CD14-positive monocyte (primary cell): ENCODE data around the gene ADORA3. TPM values are rescaled to one million over a fixed set of nuclear protein-coding genes. Genes with fewer than 3 reads are reported as not detected.

Experiments used
- DNase-seq, 3 donors: peaks; one replicate each; pipeline ENCODE4 v3.0.0-alpha.2; 2011 to 2022
- H2AFZ ChIP-seq: 2 replicates; pipeline ENCODE4 v1.6.0; 2012; ENCODE audit warnings: mild to moderate bottlenecking, low read depth, low read length, inconsistent platforms; ENCODE audit not compliant: insufficient read depth, poor library complexity, severe bottlenecking
- H3K27ac ChIP-seq, 2 donors: 1 replicate in 1 of 2; 2 replicates in 1 of 2; pipeline ENCODE4 v1.5.1; 2012 to 2013; ENCODE audit warnings: low read length in 2 of 2, control low read depth in 1 of 2, inconsistent platforms in 1 of 2, low read depth in 1 of 2, mild to moderate bottlenecking in 1 of 2
- H3K27me3 ChIP-seq, 2 donors: one replicate each; pipeline versions ENCODE4 v1.6.0 to v1.6.1; 2011 to 2013; ENCODE audit warnings: low read length in 2 of 2; ENCODE audit not compliant: control insufficient read depth in 2 of 2, insufficient read depth in 2 of 2
- H3K36me3 ChIP-seq, 2 donors: replicated peaks in 1 of 2; 1 replicate in 1 of 2; 2 replicates in 1 of 2; pipeline versions ENCODE4 v1.5.1 to v1.6.1; 2012 to 2013; ENCODE audit warnings: low read length in 2 of 2, control low read depth in 1 of 2, inconsistent platforms in 1 of 2, mild to moderate bottlenecking in 1 of 2; ENCODE audit not compliant: insufficient read depth in 2 of 2, control insufficient read depth in 1 of 2
- H3K4me1 ChIP-seq, 2 donors: 1 replicate in 1 of 2; 2 replicates in 1 of 2; pipeline versions ENCODE4 v1.5.1 to v1.6.1; 2012 to 2013; ENCODE audit warnings: low read length in 2 of 2, control low read depth in 1 of 2, inconsistent platforms in 1 of 2, mild to moderate bottlenecking in 1 of 2, moderate library complexity in 1 of 2; ENCODE audit not compliant: insufficient read depth in 2 of 2, control insufficient read depth in 1 of 2
- H3K4me2 ChIP-seq: replicated peaks from 2 replicates; pipeline ENCODE3; 2012; ENCODE audit warnings: low read length, moderate library complexity, mild to moderate bottlenecking; ENCODE audit not compliant: poor library complexity, severe bottlenecking; ENCODE audit errors: extremely low read depth
- H3K4me3 ChIP-seq, 3 experiments: fragments of 200-600 bp in 1 of 3; sonication (generic) in 1 of 3; replicated peaks in 1 of 3; 1 replicate in 2 of 3; 2 replicates in 1 of 3; pipeline ENCODE4 v1.5.1; 2011 to 2013; ENCODE audit warnings: low read length in 3 of 3, mild to moderate bottlenecking in 3 of 3, control low read depth in 2 of 3, low read depth in 2 of 3, inconsistent platforms in 1 of 3, moderate library complexity in 1 of 3
- H3K79me2 ChIP-seq: 2 replicates; pipeline ENCODE4 v1.6.0; 2012; ENCODE audit warnings: mild to moderate bottlenecking, control low read depth, inconsistent platforms, low read length, moderate library complexity; ENCODE audit not compliant: insufficient read depth
- H3K9ac ChIP-seq: 2 replicates; pipeline ENCODE4 v1.6.0; 2017; ENCODE audit warnings: low read length, mild to moderate bottlenecking; ENCODE audit not compliant: insufficient read depth, poor library complexity, severe bottlenecking
- H3K9me3 ChIP-seq, 2 donors: replicated peaks in 1 of 2; 1 replicate in 1 of 2; 2 replicates in 1 of 2; pipeline versions ENCODE4 v1.5.1 to v1.6.1; 2012 to 2013; ENCODE audit warnings: low read length in 2 of 2, control low read depth in 1 of 2; ENCODE audit not compliant: control insufficient read depth in 1 of 2, insufficient read depth in 1 of 2
- H4K20me1 ChIP-seq: 2 replicates; pipeline ENCODE4 v1.6.0; 2012; ENCODE audit warnings: mild to moderate bottlenecking, low read length, control low read depth, moderate library complexity; ENCODE audit not compliant: insufficient read depth
- H3K27ac Mint-ChIP-seq, 7 donors: one replicate each; pipeline ENCODE4 v1.8.0; 2020; ENCODE audit warnings: mild to moderate bottlenecking in 7 of 7, mixed read lengths in 7 of 7, moderate library complexity in 6 of 7, inconsistent platforms in 2 of 7
- H3K27me3 Mint-ChIP-seq, 3 donors: one replicate each; pipeline ENCODE4 v1.8.0; 2021 to 2022; ENCODE audit warnings: low read depth in 3 of 3, mild to moderate bottlenecking in 3 of 3, mixed read lengths in 3 of 3, moderate library complexity in 3 of 3, inconsistent platforms in 1 of 3
- H3K36me3 Mint-ChIP-seq, 2 donors: one replicate each; pipeline ENCODE4 v1.8.0; 2020; ENCODE audit warnings: mixed read lengths in 2 of 2, inconsistent platforms in 1 of 2, mild to moderate bottlenecking in 1 of 2
- H3K4me1 Mint-ChIP-seq: one replicate; pipeline ENCODE4 v1.8.0; 2020; ENCODE audit warnings: mild to moderate bottlenecking, mixed read lengths
- H3K4me3 Mint-ChIP-seq, 2 donors: one replicate each; pipeline ENCODE4 v1.8.0; 2020; ENCODE audit warnings: mild to moderate bottlenecking in 2 of 2, mixed read lengths in 2 of 2, moderate library complexity in 1 of 2
- H3K9me3 Mint-ChIP-seq, 7 donors: one replicate each; pipeline ENCODE4 v1.8.0; 2020 to 2022; ENCODE audit warnings: mixed read lengths in 7 of 7, mild to moderate bottlenecking in 6 of 7, moderate library complexity in 6 of 7, inconsistent platforms in 2 of 7
- CTCF ChIP-seq: fragments of 200-600 bp; IDR thresholded peaks from one replicate; pipeline ENCODE4 v1.8.0; 2022; ENCODE audit warnings: antibody characterized with exemption, mild to moderate bottlenecking
- WGBS: methylation state at CpG from one replicate; pipeline ENCODE4 v1.1.5; 2013; ENCODE audit warnings: missing lambda C conversion rate; ENCODE audit not compliant: insufficient coverage; 5-methylcytosine and 5-hydroxymethylcytosine counted together
- intact Hi-C, 2 donors: fragments of 100-400 bp; cut with micrococcal nuclease; formaldehyde crosslinking; loops; one replicate each; pipeline versions ENCODE4 v1.15.0 to v1.15.1; 2023
- polyA plus RNA-seq, 3 donors: library from polyadenylated mRNA; depleted of rRNA in 1 of 3; unstranded in 2 of 3; stranded (reverse) in 1 of 3; fragments of 300-500 nt in 2 of 3; fragments of >200 nt in 1 of 3; fragmentation: Illumina TruSeq in 2 of 3; gene quantifications; 1 replicate in 2 of 3; 2 replicates in 1 of 3; pipeline ENCODE4 v1.2.3, GENCODE V29; 2012 to 2021

The ADORA3 gene
- polyA plus RNA-seq, 3 donors: 1.1 to 2.7 (median 1.2) TPM

DNA sequence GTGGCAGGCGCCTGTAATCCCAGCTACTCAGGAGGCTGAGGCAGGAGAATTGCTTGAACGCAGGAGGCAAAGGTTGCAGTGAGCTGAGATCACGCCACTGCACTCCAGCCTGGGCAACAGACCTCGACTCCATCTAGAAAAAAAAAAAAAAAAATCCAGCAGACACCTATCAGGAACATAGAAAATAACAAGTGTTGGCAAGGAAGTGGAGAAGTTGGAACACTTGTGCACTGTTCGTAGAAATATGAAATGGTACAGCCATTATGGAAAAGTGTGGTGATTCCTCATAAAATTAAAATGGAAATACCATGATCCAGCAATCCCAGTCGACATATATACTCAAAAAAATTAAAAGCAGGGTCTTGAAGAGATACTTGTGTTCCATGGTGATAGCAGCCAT lies 41.7 kb downstream of the ADORA3 start:
- no peak for TF ChIP-seq CTCF
- H3K4me1 Mint-ChIP-seq: peaks cover 2% of the 10 kb centered on the region
- H3K27ac Mint-ChIP-seq: peak overlapping the region in 1 of 7 donors; percentile 50
- no peak overlapping the region for H3K4me2 ChIP-seq
- peaks cover 55 to 66% of the 10 kb centered on the region in 2 donors for H3K36me3 ChIP-seq
- no peaks in the 10 kb centered on the region for H3K27me3 ChIP-seq
- DNase-seq: no peak
- H3K9me3 Mint-ChIP-seq: no peaks in the 10 kb centered on the region
- no peak overlapping the region for H2AFZ ChIP-seq
- H3K4me3 ChIP-seq: no peak overlapping the region
- peaks cover 67 to 70% of the 10 kb centered on the region in 2 donors for H3K36me3 Mint-ChIP-seq
- intact Hi-C loops: no loop called here
- H3K4me1 ChIP-seq: no peaks in the 10 kb centered on the region
- WGBS: no CpG with 5 or more reads among the region's 6 CpGs
- no peak overlapping the region for H3K4me3 Mint-ChIP-seq
- H4K20me1 ChIP-seq: peaks cover 7% of the 10 kb centered on the region
- peaks cover 0 to 1% (median 0%) of the 10 kb centered on the region in 3 donors for H3K27me3 Mint-ChIP-seq
- H3K9me3 ChIP-seq: no peaks in the 10 kb centered on the region
- H3K9ac ChIP-seq: no peak overlapping the region
- no peak overlapping the region for H3K27ac ChIP-seq
- no peaks in the 10 kb centered on the region for H3K79me2 ChIP-seq

DNA sequence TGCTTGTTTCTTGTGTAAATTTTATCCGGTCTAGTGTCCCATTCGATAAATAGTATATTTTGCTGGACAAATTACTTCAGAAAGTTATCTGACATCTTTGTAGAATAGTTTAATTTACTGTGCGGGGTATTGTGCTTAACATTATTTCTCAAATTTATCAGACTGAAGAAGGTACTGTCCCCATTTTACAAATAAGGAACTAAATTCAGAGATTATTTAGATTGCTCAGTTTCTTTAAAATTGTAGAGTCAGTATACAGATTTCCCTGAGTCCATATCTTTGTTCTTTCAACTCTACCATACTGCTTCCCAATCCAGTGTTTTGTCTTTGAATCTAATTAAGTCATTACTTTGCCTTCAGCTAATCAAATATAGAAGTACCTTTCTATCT lies 47.8 kb downstream of the ADORA3 start:
- Histone ChIP-seq H2AFZ (no peak overlapping the region), H3K9ac (no peak overlapping the region), H3K4me3 (no peak overlapping the region), H3K27me3 (no peaks in the 10 kb centered on the region), H3K9me3 (no peaks in the 10 kb centered on the region), H4K20me1 (peaks cover 37% of the 10 kb centered on the region), H3K79me2 (peaks cover 55% of the 10 kb centered on the region), H3K4me1 (peaks cover 4 to 14% of the 10 kb centered on the region in 2 donors), H3K36me3 (peaks cover 71 to 97% of the 10 kb centered on the region in 2 donors), H3K27ac (no peak overlapping the region), H3K4me2 (no peak overlapping the region)
- Mint-ChIP-seq H3K27me3 (peaks cover 0 to 2% (median 0%) of the 10 kb centered on the region in 3 donors), H3K4me3 (no peak overlapping the region), H3K27ac (no peak overlapping the region), H3K36me3 (peaks cover 79 to 89% of the 10 kb centered on the region in 2 donors), H3K4me1 (peaks cover 22% of the 10 kb centered on the region), H3K9me3 (no peaks in the 10 kb centered on the region)
- TF ChIP-seq CTCF: no peak
- no peak for DNase-seq
- intact Hi-C loops: loop anchor here in 1 of 2 donors (10.0 kb wide), 1 partner anchor 49 kb away; the partner anchor contains the start of genes ADORA3 and TMIGD3
- no CpG with 5 or more reads among the region's 3 CpGs for WGBS
